Measurements from ENCODE around the gene UPP1. TPM values are rescaled to one million over a fixed set of nuclear protein-coding genes. Genes with fewer than 3 reads are reported as not detected.

UPP1 gene
- polyA plus RNA-seq, 1 donor from 2014 or later: 19.5 TPM

DNA sequence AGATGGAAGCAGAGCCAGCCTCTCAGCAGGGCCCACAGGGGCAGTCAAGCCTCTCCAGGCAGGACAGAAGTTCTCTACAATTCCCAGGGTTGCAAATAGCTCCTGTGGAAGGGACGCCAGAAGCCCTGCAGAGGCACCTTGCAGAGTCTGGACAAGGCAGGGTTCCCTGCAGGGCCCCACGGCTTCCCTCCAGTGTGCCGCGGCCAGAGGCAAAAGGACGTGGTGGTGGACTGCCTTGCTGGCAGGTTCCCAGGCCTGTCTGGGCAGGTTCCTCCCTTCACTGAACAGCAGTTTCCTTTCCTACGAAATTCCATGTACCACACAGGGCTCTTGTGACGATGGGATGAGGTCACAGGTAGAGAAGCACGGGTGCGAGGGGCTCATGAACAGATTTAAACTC lies 25.1 kb downstream of the UPP1 start:
- TF ChIP-seq, protein P1, sequence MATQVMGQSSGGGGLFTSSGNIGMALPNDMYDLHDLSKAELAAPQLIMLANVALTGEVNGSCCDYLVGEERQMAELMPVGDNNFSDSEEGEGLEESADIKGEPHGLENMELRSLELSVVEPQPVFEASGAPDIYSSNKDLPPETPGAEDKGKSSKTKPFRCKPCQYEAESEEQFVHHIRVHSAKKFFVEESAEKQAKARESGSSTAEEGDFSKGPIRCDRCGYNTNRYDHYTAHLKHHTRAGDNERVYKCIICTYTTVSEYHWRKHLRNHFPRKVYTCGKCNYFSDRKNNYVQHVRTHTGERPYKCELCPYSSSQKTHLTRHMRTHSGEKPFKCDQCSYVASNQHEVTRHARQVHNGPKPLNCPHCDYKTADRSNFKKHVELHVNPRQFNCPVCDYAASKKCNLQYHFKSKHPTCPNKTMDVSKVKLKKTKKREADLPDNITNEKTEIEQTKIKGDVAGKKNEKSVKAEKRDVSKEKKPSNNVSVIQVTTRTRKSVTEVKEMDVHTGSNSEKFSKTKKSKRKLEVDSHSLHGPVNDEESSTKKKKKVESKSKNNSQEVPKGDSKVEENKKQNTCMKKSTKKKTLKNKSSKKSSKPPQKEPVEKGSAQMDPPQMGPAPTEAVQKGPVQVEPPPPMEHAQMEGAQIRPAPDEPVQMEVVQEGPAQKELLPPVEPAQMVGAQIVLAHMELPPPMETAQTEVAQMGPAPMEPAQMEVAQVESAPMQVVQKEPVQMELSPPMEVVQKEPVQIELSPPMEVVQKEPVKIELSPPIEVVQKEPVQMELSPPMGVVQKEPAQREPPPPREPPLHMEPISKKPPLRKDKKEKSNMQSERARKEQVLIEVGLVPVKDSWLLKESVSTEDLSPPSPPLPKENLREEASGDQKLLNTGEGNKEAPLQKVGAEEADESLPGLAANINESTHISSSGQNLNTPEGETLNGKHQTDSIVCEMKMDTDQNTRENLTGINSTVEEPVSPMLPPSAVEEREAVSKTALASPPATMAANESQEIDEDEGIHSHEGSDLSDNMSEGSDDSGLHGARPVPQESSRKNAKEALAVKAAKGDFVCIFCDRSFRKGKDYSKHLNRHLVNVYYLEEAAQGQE (IDR thresholded peaks at IDR 0.05; ENCODE audit: borderline replicate concordance): no peak
- TF ChIP-seq MXI1 (conservative IDR thresholded peaks at IDR 0.05; ENCODE audit: poor library complexity, severe bottlenecking): no peak
- no peak for TF ChIP-seq POLR2AphosphoS5 (IDR thresholded peaks at IDR 0.05)
- no peak for TF ChIP-seq SMC3 (conservative IDR thresholded peaks at IDR 0.05; ENCODE audit: poor library complexity)
- no peak for TF ChIP-seq TAF1 (IDR thresholded peaks at IDR 0.05; ENCODE audit: low read depth)
- TF ChIP-seq, protein P2, sequence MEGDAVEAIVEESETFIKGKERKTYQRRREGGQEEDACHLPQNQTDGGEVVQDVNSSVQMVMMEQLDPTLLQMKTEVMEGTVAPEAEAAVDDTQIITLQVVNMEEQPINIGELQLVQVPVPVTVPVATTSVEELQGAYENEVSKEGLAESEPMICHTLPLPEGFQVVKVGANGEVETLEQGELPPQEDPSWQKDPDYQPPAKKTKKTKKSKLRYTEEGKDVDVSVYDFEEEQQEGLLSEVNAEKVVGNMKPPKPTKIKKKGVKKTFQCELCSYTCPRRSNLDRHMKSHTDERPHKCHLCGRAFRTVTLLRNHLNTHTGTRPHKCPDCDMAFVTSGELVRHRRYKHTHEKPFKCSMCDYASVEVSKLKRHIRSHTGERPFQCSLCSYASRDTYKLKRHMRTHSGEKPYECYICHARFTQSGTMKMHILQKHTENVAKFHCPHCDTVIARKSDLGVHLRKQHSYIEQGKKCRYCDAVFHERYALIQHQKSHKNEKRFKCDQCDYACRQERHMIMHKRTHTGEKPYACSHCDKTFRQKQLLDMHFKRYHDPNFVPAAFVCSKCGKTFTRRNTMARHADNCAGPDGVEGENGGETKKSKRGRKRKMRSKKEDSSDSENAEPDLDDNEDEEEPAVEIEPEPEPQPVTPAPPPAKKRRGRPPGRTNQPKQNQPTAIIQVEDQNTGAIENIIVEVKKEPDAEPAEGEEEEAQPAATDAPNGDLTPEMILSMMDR (IDR thresholded peaks at IDR 0.05; ENCODE audit: poor library complexity, severe bottlenecking): no peak
- no peak for TF ChIP-seq RAD21 (conservative IDR thresholded peaks at IDR 0.05)
- no peak for TF ChIP-seq EP300 (conservative IDR thresholded peaks at IDR 0.05; ENCODE audit: poor library complexity, severe bottlenecking)
- TF ChIP-seq EZH2 (IDR thresholded peaks at IDR 0.05; ENCODE audit: borderline replicate concordance, insufficient read depth, low read length, poor library complexity, severe bottlenecking): no peak
- H3K79me2 ChIP-seq (replicated peaks; ENCODE audit: insufficient read depth, low read length): no peaks in the 10 kb centered on the region
- H3F3A ChIP-seq (ENCODE audit: insufficient read depth, low read length, poor library complexity, severe bottlenecking): no peaks in the 10 kb centered on the region
- H3K27ac ChIP-seq (ENCODE audit: low read length): no peak overlapping the region
- no peaks in the 10 kb centered on the region for H3K9me3 ChIP-seq (ENCODE audit: low read length)
- no peak overlapping the region for H3K4me2 ChIP-seq (ENCODE audit: low read length)
- no peaks in the 10 kb centered on the region for H3K36me3 ChIP-seq (ENCODE audit: insufficient read depth, low read length)
- H3K27me3 ChIP-seq (ENCODE audit: insufficient read depth, low read depth, low read length): no peaks in the 10 kb centered on the region
- no peaks in the 10 kb centered on the region for H3K9me2 ChIP-seq (ENCODE audit: insufficient read depth, low read length)
- H3K4me3 ChIP-seq (ENCODE audit: low read length): no peak overlapping the region
- no peaks in the 10 kb centered on the region for H4K20me1 ChIP-seq (ENCODE audit: insufficient read depth)
- H3K9ac ChIP-seq (ENCODE audit: low read length): no peak overlapping the region
- no peak overlapping the region for H2AFZ ChIP-seq (ENCODE audit: low read depth, low read length)

DNA sequence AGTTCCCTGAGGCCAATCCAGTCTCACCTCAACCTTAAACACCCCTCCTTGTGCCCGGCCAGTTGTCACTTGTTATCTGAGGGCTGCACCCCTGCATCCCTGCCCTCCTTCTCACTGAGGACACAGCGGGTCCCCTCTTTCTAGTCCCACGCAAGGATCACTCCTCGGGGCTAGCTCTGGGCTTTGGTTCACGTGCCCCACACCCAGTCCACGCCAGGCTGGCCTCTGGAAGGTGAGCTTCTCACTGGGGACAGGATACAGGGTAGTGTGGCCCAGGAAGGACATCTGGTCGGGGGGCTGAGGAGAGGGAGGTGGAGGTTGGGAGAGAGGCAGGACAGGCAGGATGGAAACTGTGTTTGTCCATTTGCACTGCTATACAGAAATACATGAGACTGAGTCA lies 25.5 kb downstream of the UPP1 start:
- no peak for TF ChIP-seq EZH2 (IDR thresholded peaks at IDR 0.05; ENCODE audit: borderline replicate concordance, insufficient read depth, low read length, poor library complexity, severe bottlenecking)
- no peak for TF ChIP-seq TAF1 (IDR thresholded peaks at IDR 0.05; ENCODE audit: low read depth)
- TF ChIP-seq SMC3 (conservative IDR thresholded peaks at IDR 0.05; ENCODE audit: poor library complexity): no peak
- TF ChIP-seq, protein P2 (IDR thresholded peaks at IDR 0.05; ENCODE audit: poor library complexity, severe bottlenecking): no peak
- no peak for TF ChIP-seq RAD21 (conservative IDR thresholded peaks at IDR 0.05)
- TF ChIP-seq, protein P1 (IDR thresholded peaks at IDR 0.05; ENCODE audit: borderline replicate concordance): no peak
- TF ChIP-seq MXI1 (conservative IDR thresholded peaks at IDR 0.05; ENCODE audit: poor library complexity, severe bottlenecking): no peak
- TF ChIP-seq POLR2AphosphoS5 (IDR thresholded peaks at IDR 0.05): no peak
- no peak for TF ChIP-seq EP300 (conservative IDR thresholded peaks at IDR 0.05; ENCODE audit: poor library complexity, severe bottlenecking)
- Histone ChIP-seq H3K9me2 (ENCODE audit: insufficient read depth, low read length) (no peaks in the 10 kb centered on the region), H3K9me3 (ENCODE audit: low read length) (no peaks in the 10 kb centered on the region), H4K20me1 (ENCODE audit: insufficient read depth) (no peaks in the 10 kb centered on the region), H3K27ac (ENCODE audit: low read length) (no peak overlapping the region), H3K4me2 (ENCODE audit: low read length) (no peak overlapping the region), H3K27me3 (ENCODE audit: insufficient read depth, low read depth, low read length) (no peaks in the 10 kb centered on the region), H3F3A (ENCODE audit: insufficient read depth, low read length, poor library complexity, severe bottlenecking) (no peaks in the 10 kb centered on the region), H3K9ac (ENCODE audit: low read length) (no peak overlapping the region), H3K79me2 (replicated peaks; ENCODE audit: insufficient read depth, low read length) (no peaks in the 10 kb centered on the region), H3K36me3 (ENCODE audit: insufficient read depth, low read length) (no peaks in the 10 kb centered on the region), H2AFZ (ENCODE audit: low read depth, low read length) (no peak overlapping the region), H3K4me3 (ENCODE audit: low read length) (no peak overlapping the region)
